NT2/D1 (cell line): Measurements from ENCODE around the gene TELO2.

ENCODE experiments used
- YY1 ChIP-seq: IDR thresholded peaks from 2 replicates; pipeline ENCODE4 v1.6.1; 2011; ENCODE audit not compliant: insufficient read length, insufficient read depth
- ZNF274 ChIP-seq: IDR thresholded peaks from 2 replicates; pipeline ENCODE4 v1.6.1; 2011; ENCODE audit warnings: mild to moderate bottlenecking, low read depth, low read length

DNA sequence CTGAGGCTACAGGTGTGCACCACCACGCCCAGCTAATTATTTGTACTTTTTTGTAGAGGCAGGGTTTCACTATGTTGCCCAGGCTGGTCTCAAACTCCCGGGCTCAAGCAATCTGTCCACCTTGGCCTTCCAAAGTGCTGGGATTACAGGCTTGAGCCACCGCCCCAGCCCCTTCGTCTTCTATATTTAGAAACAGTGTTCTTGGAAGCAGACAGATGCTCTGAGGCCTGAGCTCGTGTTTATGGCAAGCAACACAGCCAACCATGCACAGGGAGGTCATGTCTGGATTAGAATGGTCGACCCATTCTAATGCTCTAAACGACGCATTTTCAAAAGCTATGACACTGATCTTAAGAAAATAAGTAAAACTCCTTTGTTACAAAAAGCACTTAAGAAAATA is 56.9 kb downstream of the TELO2 start:
- TF ChIP-seq YY1 (no peak), ZNF274 (no peak)
